Measurements from ENCODE around the gene SDK1. TPM values are rescaled to one million over a fixed set of nuclear protein-coding genes. Genes with fewer than 3 reads are reported as not detected.

The SDK1 gene
- total and polyA plus RNA-seq, 8 donors: 1.6 to 11.2 (median 6.6) TPM

DNA sequence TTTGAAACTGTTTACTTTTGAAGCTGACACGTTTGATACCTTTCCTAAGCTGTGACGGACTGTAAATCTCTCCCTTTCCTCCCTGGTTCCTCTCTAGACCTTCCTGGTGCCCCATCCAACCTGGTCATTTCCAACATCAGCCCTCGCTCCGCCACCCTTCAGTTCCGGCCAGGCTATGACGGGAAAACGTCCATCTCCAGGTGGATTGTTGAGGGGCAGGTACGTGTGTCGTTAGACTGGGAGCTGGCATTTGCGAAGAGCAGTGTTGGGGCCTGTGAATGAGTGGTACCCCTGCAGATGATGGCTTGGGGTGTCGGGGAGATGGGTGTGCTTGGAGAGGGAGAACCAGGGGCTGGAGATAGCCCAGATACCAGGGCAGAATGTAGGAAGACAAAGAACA lies 778.3 kb downstream of the SDK1 start:
- intact Hi-C loops (cut with DNase I; ENCODE audit: low total_unique reads): no loop called here
- no peak overlapping the region for H3K4me3 ChIP-seq
- H3K4me1 ChIP-seq: no peaks in the 10 kb centered on the region
- TF ChIP-seq EP300 (IDR thresholded peaks at IDR 0.05): no peak
- TF ChIP-seq, protein P1, sequence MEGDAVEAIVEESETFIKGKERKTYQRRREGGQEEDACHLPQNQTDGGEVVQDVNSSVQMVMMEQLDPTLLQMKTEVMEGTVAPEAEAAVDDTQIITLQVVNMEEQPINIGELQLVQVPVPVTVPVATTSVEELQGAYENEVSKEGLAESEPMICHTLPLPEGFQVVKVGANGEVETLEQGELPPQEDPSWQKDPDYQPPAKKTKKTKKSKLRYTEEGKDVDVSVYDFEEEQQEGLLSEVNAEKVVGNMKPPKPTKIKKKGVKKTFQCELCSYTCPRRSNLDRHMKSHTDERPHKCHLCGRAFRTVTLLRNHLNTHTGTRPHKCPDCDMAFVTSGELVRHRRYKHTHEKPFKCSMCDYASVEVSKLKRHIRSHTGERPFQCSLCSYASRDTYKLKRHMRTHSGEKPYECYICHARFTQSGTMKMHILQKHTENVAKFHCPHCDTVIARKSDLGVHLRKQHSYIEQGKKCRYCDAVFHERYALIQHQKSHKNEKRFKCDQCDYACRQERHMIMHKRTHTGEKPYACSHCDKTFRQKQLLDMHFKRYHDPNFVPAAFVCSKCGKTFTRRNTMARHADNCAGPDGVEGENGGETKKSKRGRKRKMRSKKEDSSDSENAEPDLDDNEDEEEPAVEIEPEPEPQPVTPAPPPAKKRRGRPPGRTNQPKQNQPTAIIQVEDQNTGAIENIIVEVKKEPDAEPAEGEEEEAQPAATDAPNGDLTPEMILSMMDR (IDR thresholded peaks at IDR 0.05): no peak
- no peak for TF ChIP-seq POLR2A (IDR thresholded peaks at IDR 0.05)
- TF ChIP-seq POLR2AphosphoS5 (IDR thresholded peaks at IDR 0.05): no peak
- 90 to 93% (median 92%) methylated on average over 11 of the region's 11 CpGs for WGBS, 5 donors
- H3K27ac ChIP-seq: no peak overlapping the region
- peaks cover 0 to 7% (median 6%) of the 10 kb centered on the region in 4 donors for H3K36me3 ChIP-seq
- peak in 1 of 2 donors; percentile 9 for DNase-seq
- no peaks in the 10 kb centered on the region for H3K27me3 ChIP-seq
- no peaks in the 10 kb centered on the region for H3K9me3 ChIP-seq

DNA sequence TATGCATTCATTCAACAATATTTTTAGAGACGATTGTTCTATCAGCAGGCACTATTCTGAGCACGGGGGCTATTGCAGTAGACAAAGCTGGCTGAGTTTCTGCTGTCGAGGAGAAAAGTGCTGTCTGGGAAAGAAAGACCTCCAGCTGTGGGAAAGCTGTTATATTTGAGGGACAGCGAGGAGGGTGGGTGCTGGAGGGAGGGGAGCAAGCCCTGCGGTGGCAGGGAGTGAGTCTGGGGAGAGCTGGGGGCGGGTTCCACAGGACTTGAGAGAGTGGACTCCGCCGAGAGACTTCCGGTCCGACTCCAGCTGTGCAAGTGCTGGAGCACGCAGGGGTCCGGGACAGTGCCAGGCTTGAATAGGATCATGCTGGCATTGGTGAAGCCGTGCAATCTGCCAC lies 778.9 kb downstream of the SDK1 start:
- Histone ChIP-seq H3K4me3 (no peak overlapping the region), H3K27me3 (no peaks in the 10 kb centered on the region), H3K36me3 (peaks cover 0 to 7% (median 6%) of the 10 kb centered on the region in 4 donors), H3K9me3 (no peaks in the 10 kb centered on the region), H3K4me1 (no peaks in the 10 kb centered on the region), H3K27ac (no peak overlapping the region)
- WGBS, 5 donors: 69 to 83% (median 76%) methylated on average over 13 of the region's 13 CpGs
- peak in 1 of 2 donors; percentile 13 for DNase-seq
- TF ChIP-seq, protein P1 (IDR thresholded peaks at IDR 0.05): no peak
- TF ChIP-seq POLR2A (IDR thresholded peaks at IDR 0.05): no peak
- no peak for TF ChIP-seq EP300 (IDR thresholded peaks at IDR 0.05)
- TF ChIP-seq POLR2AphosphoS5 (IDR thresholded peaks at IDR 0.05): no peak
- intact Hi-C loops (cut with DNase I; ENCODE audit: low total_unique reads): no loop called here

DNA sequence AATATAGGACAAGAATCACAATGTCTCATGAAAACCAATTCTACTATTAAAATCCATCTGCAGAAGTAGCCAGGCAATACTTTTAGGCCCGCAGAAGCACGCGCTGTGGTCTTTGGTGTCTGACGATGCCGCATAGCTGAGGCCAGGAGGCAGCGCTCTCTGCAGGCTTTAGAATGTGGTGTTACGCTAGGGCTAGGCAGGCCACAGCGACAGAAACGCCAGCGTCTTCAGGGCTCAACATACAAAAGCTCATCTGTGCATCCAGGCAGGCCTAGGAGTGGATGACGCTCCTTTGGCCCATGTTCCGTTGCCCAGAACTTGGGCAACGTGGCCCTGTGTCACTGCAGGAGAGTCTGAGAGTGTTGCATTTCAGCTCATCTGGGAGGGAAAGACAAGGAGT lies 779.9 kb downstream of the SDK1 start:
- WGBS, 5 donors: 89 to 95% (median 94%) methylated on average over 13 of the region's 13 CpGs
- TF ChIP-seq, protein P1 (IDR thresholded peaks at IDR 0.05): no peak
- TF ChIP-seq EP300 (IDR thresholded peaks at IDR 0.05): no peak
- TF ChIP-seq POLR2AphosphoS5 (IDR thresholded peaks at IDR 0.05): no peak
- no peak for TF ChIP-seq POLR2A (IDR thresholded peaks at IDR 0.05)

DNA sequence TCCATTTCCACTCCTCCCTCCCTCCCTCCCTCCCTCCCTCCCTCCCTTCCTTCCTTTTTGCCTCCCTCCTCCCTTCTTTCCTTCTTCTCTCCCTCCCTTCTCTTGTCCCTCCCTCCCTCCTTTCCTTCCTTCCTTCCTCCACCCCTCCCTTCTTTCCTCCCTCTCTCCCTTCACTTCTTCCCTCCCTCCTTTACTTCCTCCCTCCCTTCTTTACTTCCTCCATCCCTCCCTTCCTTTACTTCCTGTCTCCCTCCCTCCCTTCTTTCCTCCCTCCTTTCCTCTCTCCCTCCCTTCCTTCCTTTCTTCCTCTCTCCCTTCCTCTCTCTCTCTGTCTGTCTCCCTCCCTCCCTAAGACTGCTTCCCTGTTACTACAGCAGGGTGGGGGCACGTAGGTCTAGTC lies 782.5 kb downstream of the SDK1 start:
- H3K4me3 ChIP-seq: no peak overlapping the region
- 89 to 94% (median 91%) methylated on average over 1 of the region's 1 CpG for WGBS, 5 donors

More for the DNA sequence above, 779.9 kb downstream of the SDK1 start:
- no peaks in the 10 kb centered on the region for H3K4me1 ChIP-seq
- H3K27ac ChIP-seq: no peak overlapping the region
- H3K9me3 ChIP-seq: no peaks in the 10 kb centered on the region
- peaks cover 0 to 7% (median 6%) of the 10 kb centered on the region in 4 donors for H3K36me3 ChIP-seq
- H3K27me3 ChIP-seq: no peaks in the 10 kb centered on the region
- peak in 1 of 2 donors; percentile 10 for DNase-seq
- intact Hi-C loops (cut with DNase I; ENCODE audit: low total_unique reads): no loop called here
- no peak overlapping the region for H3K4me3 ChIP-seq

More for the DNA sequence above, 782.5 kb downstream of the SDK1 start:
- DNase-seq: no peak
- Histone ChIP-seq H3K4me1 (no peaks in the 10 kb centered on the region), H3K36me3 (no peaks in the 10 kb centered on the region), H3K27ac (no peak overlapping the region), H3K27me3 (no peaks in the 10 kb centered on the region), H3K9me3 (no peaks in the 10 kb centered on the region)
- TF ChIP-seq POLR2A (IDR thresholded peaks at IDR 0.05): no peak
- TF ChIP-seq EP300 (IDR thresholded peaks at IDR 0.05): no peak
- no peak for TF ChIP-seq POLR2AphosphoS5 (IDR thresholded peaks at IDR 0.05)
- TF ChIP-seq, protein P1 (IDR thresholded peaks at IDR 0.05): no peak
- intact Hi-C loops (cut with DNase I; ENCODE audit: low total_unique reads): no loop called here
